Caco-2 (cell line): ENCODE results near the gene SLC36A3. TPM values are rescaled to one million over a fixed set of nuclear protein-coding genes. Genes with fewer than 3 reads are reported as not detected.

ENCODE experiments used
- Bru-seq: library from RNA; stranded (reverse); fragments of 400-500 nt; gene quantifications from one replicate; lab custom pipeline; 2021; lab: Mats Ljungman, UMichigan
- BruChase-seq, 2 experiments: library from RNA; stranded (reverse); fragments of 400-500 nt; gene quantifications; one replicate each; lab custom pipeline; 2021; lab: Mats Ljungman, UMichigan
- BruUV-seq: library from RNA; stranded (reverse); fragments of 400-500 nt; replicated peaks from 2 replicates; lab custom pipeline; 2021; lab: Mats Ljungman, UMichigan
- CTCF ChIA-PET: fragments of 300-600 bp; sonication (Branson Sonifier 250); formaldehyde crosslinking; loops from one replicate; lab custom pipeline; 2022; ENCODE audit warnings: antibody characterized with exemption; lab: Charles Lee
- POLR2A ChIA-PET: fragments of 300-600 bp; sonication (Branson Sonifier 250); formaldehyde crosslinking; loops from one replicate; lab custom pipeline; 2022; ENCODE audit warnings: antibody characterized with exemption; lab: Charles Lee
- DNase-seq, 2 experiments: peaks; one replicate each; pipeline versions ENCODE4 v3.0.0 to v3.0.0-alpha.2; 2020 to 2022
- H3K27me3 ChIP-seq: replicated peaks from 2 replicates; pipeline ENCODE4 v1.6.0; 2011; ENCODE audit warnings: low read length; ENCODE audit not compliant: control insufficient read depth, insufficient read depth
- H3K36me3 ChIP-seq: 2 replicates; pipeline ENCODE4 v1.5.1; 2011; ENCODE audit warnings: low read length; ENCODE audit not compliant: control insufficient read depth, insufficient read depth
- H3K4me1 ChIP-seq: fragments of 250-450 bp; sonication (Bioruptor Pico); 2 replicates; pipeline ENCODE4 v1.5.1; 2020; ENCODE audit warnings: mild to moderate bottlenecking
- H3K4me3 ChIP-seq: 2 replicates; pipeline ENCODE4 v1.5.1; 2011; ENCODE audit warnings: low read depth, mild to moderate bottlenecking, control low read depth, low read length
- H3K9me3 ChIP-seq: fragments of 250-450 bp; sonication (Bioruptor Pico); 2 replicates; pipeline ENCODE4 v1.5.1; 2020; ENCODE audit warnings: mild to moderate bottlenecking, moderate library complexity
- H3K27ac Mint-ChIP-seq: one replicate; pipeline ENCODE4 v1.8.0; 2022; ENCODE audit warnings: mixed read lengths; ENCODE audit not compliant: unreplicated experiment
- H3K27me3 Mint-ChIP-seq: one replicate; pipeline ENCODE4 v1.8.0; 2022; ENCODE audit warnings: mixed read lengths; ENCODE audit not compliant: insufficient read depth, unreplicated experiment
- H3K36me3 Mint-ChIP-seq: one replicate; pipeline ENCODE4 v1.8.0; 2022; ENCODE audit warnings: mild to moderate bottlenecking, mixed read lengths; ENCODE audit not compliant: insufficient read depth, unreplicated experiment
- H3K4me1 Mint-ChIP-seq: one replicate; pipeline ENCODE4 v1.8.0; 2022; ENCODE audit warnings: low read depth, mixed read lengths; ENCODE audit not compliant: unreplicated experiment
- H3K4me3 Mint-ChIP-seq: one replicate; pipeline ENCODE4 v1.8.0; 2022; ENCODE audit warnings: mild to moderate bottlenecking, moderate library complexity, mixed read lengths; ENCODE audit not compliant: unreplicated experiment
- H3K9me3 Mint-ChIP-seq: one replicate; pipeline ENCODE4 v1.8.0; 2022; ENCODE audit warnings: mixed read lengths; ENCODE audit not compliant: unreplicated experiment
- CTCF ChIP-seq, 2 experiments: fragments of 200-600 bp in 1 of 2; IDR thresholded peaks; 1 replicate in 1 of 2; 2 replicates in 1 of 2; pipeline versions ENCODE4 v1.5.1 to v1.8.0; 2011 to 2022; ENCODE audit warnings: antibody characterized with exemption in 1 of 2, control low read depth in 1 of 2, inconsistent platforms in 1 of 2, low read depth in 1 of 2, low read length in 1 of 2, mild to moderate bottlenecking in 1 of 2, moderate library complexity in 1 of 2; ENCODE audit not compliant: insufficient read depth in 1 of 2, severe bottlenecking in 1 of 2, unreplicated experiment in 1 of 2
- intact Hi-C: fragments of 100-400 bp; cut with micrococcal nuclease; formaldehyde crosslinking; loops from one replicate; pipeline ENCODE4 v1.10.0; 2022; ENCODE audit not compliant: unreplicated experiment
- long read RNA-seq: library from polyadenylated mRNA; stranded (forward); transcript quantifications from one replicate; pipeline ENCODE4 v2.0.0, GENCODE V29; 2022
- total RNA-seq: library from RNA; stranded (reverse); gene quantifications from 2 replicates; pipeline ENCODE4 v1.2.3, GENCODE V29; 2022

SLC36A3 gene
- total RNA-seq (not detected in 2 replicates), Bru-seq, nascent RNA (not detected), BruChase-seq, experiment 1, labeled RNA remaining after a 2-hour chase (not detected), BruChase-seq, experiment 2, labeled RNA remaining after a 6-hour chase (not detected)
- long read RNA-seq = 0 reads

- no TSS peak for BruUV-seq
- Mint-ChIP-seq H3K36me3 (no peaks in the 10 kb centered on the region), H3K4me1 (no peaks in the 10 kb centered on the region), H3K27ac (no peak within 1 kb of the TSS), H3K9me3 (no peaks in the 10 kb centered on the region), H3K27me3 (peaks cover 17% of the 10 kb centered on the region), H3K4me3 (no peak within 1 kb of the TSS)
- Histone ChIP-seq H3K36me3 (no peaks in the 10 kb centered on the region), H3K4me3 (no peak within 1 kb of the TSS), H3K9me3 (no peaks in the 10 kb centered on the region), H3K4me1 (no peaks in the 10 kb centered on the region), H3K27me3 (peaks cover 2% of the 10 kb centered on the region; the same call in 1 of the 2 replicates)
- CTCF ChIA-PET = no interaction called here
- POLR2A ChIA-PET = no interaction called here
- intact Hi-C loops = no loop called here
- no peak for TF ChIP-seq CTCF (IDR thresholded peaks at IDR 0.05; ENCODE audit: insufficient read depth in 1 of 2, low read depth in 1 of 2, low read length in 1 of 2, severe bottlenecking in 1 of 2, unreplicated experiment in 1 of 2)
- no peak for DNase-seq
These were observed at the start of gene SLC36A3 for GRCh38 chr5:151303666-151304065. Gene SLC36A3, minus strand, starts transcription at chr5:151303766. Its CDS starts 412 bp downstream, at chr5:151303354.

- Histone ChIP-seq H3K36me3 (no peaks in the 10 kb centered on the region), H3K9me3 (no peaks in the 10 kb centered on the region; the same call in 1 of the 2 replicates), H3K4me3 (no peak overlapping the region), H3K4me1 (no peaks in the 10 kb centered on the region), H3K27me3 (no peaks in the 10 kb centered on the region)
- intact Hi-C loops = no loop called here
- Mint-ChIP-seq H3K36me3 (no peaks in the 10 kb centered on the region), H3K4me3 (no peak overlapping the region), H3K27me3 (peaks cover 2% of the 10 kb centered on the region), H3K4me1 (no peaks in the 10 kb centered on the region), H3K9me3 (no peaks in the 10 kb centered on the region), H3K27ac (no peak overlapping the region)
- POLR2A ChIA-PET = no interaction called here
- no TSS peak for BruUV-seq
- DNase-seq = no peak
- CTCF ChIA-PET = no interaction called here
- no peak for TF ChIP-seq CTCF (IDR thresholded peaks at IDR 0.05; ENCODE audit: insufficient read depth in 1 of 2, low read depth in 1 of 2, low read length in 1 of 2, severe bottlenecking in 1 of 2, unreplicated experiment in 1 of 2)
These were observed 48.1 kb upstream of the SLC36A3 start for GRCh38 chr5:151351671-151352070.

DNA sequence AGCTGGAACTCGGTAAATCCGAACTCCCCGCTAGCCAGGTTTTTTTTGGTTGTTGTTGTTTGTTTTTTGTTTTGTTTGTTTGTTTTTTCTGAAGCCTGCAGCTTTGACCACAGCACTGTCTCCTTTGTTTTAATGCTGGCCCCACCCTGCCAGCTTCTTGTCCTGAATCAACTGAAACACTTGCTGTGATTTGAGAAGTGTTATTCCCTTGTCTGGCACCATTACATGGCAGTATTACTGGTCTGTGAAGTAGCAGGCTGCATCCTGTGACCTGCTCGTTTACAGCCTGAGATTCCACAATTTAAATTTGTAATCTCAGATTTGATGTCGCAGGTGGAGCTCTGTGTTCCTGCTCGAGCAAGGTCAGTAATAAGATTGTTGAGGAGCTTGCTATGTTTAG, 45.2 kb upstream of the SLC36A3 start:
- POLR2A ChIA-PET = no interaction called here
- H3K27me3 Mint-ChIP-seq = no peaks in the 10 kb centered on the region
- no peak for TF ChIP-seq CTCF (IDR thresholded peaks at IDR 0.05; ENCODE audit: insufficient read depth in 1 of 2, low read depth in 1 of 2, low read length in 1 of 2, severe bottlenecking in 1 of 2, unreplicated experiment in 1 of 2)
- no peaks in the 10 kb centered on the region for H3K4me1 Mint-ChIP-seq
- Histone ChIP-seq H3K9me3 (no peaks in the 10 kb centered on the region; the same call in 1 of the 2 replicates), H3K36me3 (no peaks in the 10 kb centered on the region), H3K4me1 (0 out of 2 replicates have a peak, but pooled peaks cover 3% of the 10 kb centered on the region), H3K4me3 (no peak overlapping the region), H3K27me3 (no peaks in the 10 kb centered on the region)
- H3K9me3 Mint-ChIP-seq = no peaks in the 10 kb centered on the region
- no peak overlapping the region for H3K4me3 Mint-ChIP-seq
- CTCF ChIA-PET = no interaction called here
- no TSS peak for BruUV-seq
- H3K27ac Mint-ChIP-seq = no peak overlapping the region
- H3K36me3 Mint-ChIP-seq = no peaks in the 10 kb centered on the region
- DNase-seq = no peak
- intact Hi-C loops = no loop called here
